DND-41 (cell line): ENCODE data around the gene XRCC4.

Experiments
- ATAC-seq: fragments of 200-7000 bp; cut with Tn5 transposase; 3 replicates; pipeline ENCODE4 v1.9.1; 2021; ENCODE audit warnings: low read depth; ENCODE audit not compliant: insufficient read depth
- DNase-seq: peaks from one replicate; pipeline ENCODE4 v3.0.0-alpha.2; 2020
- H2AFZ ChIP-seq: 2 replicates; pipeline ENCODE4 v1.6.0; 2012; ENCODE audit warnings: low read depth, low read length
- H3K27ac ChIP-seq: 2 replicates; pipeline ENCODE4 v1.5.1; 2012; ENCODE audit warnings: low read length, inconsistent platforms
- H3K27me3 ChIP-seq: fragments of 200-600 bp; sonication (generic); 2 replicates; pipeline ENCODE4 v1.6.0; 2012; ENCODE audit warnings: low read length, mild to moderate bottlenecking, inconsistent platforms; ENCODE audit not compliant: insufficient read depth, poor library complexity
- H3K36me3 ChIP-seq: 2 replicates; pipeline ENCODE4 v1.5.1; 2012; ENCODE audit warnings: low read length, inconsistent platforms; ENCODE audit not compliant: insufficient read depth
- H3K4me1 ChIP-seq: 2 replicates; pipeline ENCODE4 v1.5.1; 2012; ENCODE audit warnings: mild to moderate bottlenecking, low read length; ENCODE audit not compliant: insufficient read depth
- H3K4me2 ChIP-seq: 2 replicates; pipeline ENCODE4 v1.6.0; 2012; ENCODE audit warnings: mild to moderate bottlenecking, moderate library complexity, low read length, inconsistent platforms; ENCODE audit not compliant: insufficient read depth
- H3K4me3 ChIP-seq, 2 experiments: fragments of 200-600 bp in 1 of 2; shearing (Covaris generic) in 1 of 2; 2 replicates each; pipeline ENCODE4 v1.5.1; 2012 to 2016; ENCODE audit warnings: inconsistent platforms in 2 of 2, low read length in 2 of 2, mild to moderate bottlenecking in 2 of 2, low read depth in 1 of 2, moderate library complexity in 1 of 2
- H3K79me2 ChIP-seq: 2 replicates; pipeline ENCODE4 v1.6.0; 2012; ENCODE audit warnings: low read length, inconsistent platforms; ENCODE audit not compliant: insufficient read depth
- H3K9ac ChIP-seq: 2 replicates; pipeline ENCODE4 v1.6.0; 2012; ENCODE audit warnings: low read depth, mild to moderate bottlenecking, inconsistent platforms, low read length, moderate library complexity
- H3K9me3 ChIP-seq: 2 replicates; pipeline ENCODE4 v1.5.1; 2012; ENCODE audit warnings: low read length, moderate library complexity, mild to moderate bottlenecking, inconsistent platforms; ENCODE audit not compliant: insufficient read depth, severe bottlenecking
- H4K20me1 ChIP-seq: 2 replicates; pipeline ENCODE4 v1.6.0; 2012; ENCODE audit warnings: low read length; ENCODE audit not compliant: insufficient read depth
- EZH2 ChIP-seq: IDR thresholded peaks from 3 replicates; pipeline ENCODE4 v1.6.1; 2012; ENCODE audit warnings: borderline replicate concordance, low read depth, mild to moderate bottlenecking, moderate library complexity, low read length, inconsistent platforms; ENCODE audit not compliant: severe bottlenecking
- TF ChIP-seq, protein P1 (sequence below): IDR thresholded peaks from 2 replicates; pipeline ENCODE4 v1.5.1; 2012; ENCODE audit warnings: borderline replicate concordance, low read length, moderate library complexity, mild to moderate bottlenecking; ENCODE audit not compliant: poor library complexity, severe bottlenecking; ENCODE audit errors: extremely low read depth

The XRCC4 gene

GRCh38 chr5:83283761-83284160 lies 206.4 kb downstream of the XRCC4 start:
- ATAC-seq = no peak
- TF ChIP-seq, protein P1, sequence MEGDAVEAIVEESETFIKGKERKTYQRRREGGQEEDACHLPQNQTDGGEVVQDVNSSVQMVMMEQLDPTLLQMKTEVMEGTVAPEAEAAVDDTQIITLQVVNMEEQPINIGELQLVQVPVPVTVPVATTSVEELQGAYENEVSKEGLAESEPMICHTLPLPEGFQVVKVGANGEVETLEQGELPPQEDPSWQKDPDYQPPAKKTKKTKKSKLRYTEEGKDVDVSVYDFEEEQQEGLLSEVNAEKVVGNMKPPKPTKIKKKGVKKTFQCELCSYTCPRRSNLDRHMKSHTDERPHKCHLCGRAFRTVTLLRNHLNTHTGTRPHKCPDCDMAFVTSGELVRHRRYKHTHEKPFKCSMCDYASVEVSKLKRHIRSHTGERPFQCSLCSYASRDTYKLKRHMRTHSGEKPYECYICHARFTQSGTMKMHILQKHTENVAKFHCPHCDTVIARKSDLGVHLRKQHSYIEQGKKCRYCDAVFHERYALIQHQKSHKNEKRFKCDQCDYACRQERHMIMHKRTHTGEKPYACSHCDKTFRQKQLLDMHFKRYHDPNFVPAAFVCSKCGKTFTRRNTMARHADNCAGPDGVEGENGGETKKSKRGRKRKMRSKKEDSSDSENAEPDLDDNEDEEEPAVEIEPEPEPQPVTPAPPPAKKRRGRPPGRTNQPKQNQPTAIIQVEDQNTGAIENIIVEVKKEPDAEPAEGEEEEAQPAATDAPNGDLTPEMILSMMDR = no peak
- no peak for TF ChIP-seq EZH2
- no peaks in the 10 kb centered on the region for H3K27me3 ChIP-seq
- no peak overlapping the region for H2AFZ ChIP-seq
- H4K20me1 ChIP-seq = no peaks in the 10 kb centered on the region
- DNase-seq = no peak
- H3K9ac ChIP-seq = no peak overlapping the region
- H3K4me1 ChIP-seq = no peaks in the 10 kb centered on the region
- no peak overlapping the region for H3K4me3 ChIP-seq
- H3K36me3 ChIP-seq = no peaks in the 10 kb centered on the region
- H3K4me2 ChIP-seq = no peak overlapping the region
- H3K79me2 ChIP-seq = no peaks in the 10 kb centered on the region
- no peak overlapping the region for H3K27ac ChIP-seq
- H3K9me3 ChIP-seq = no peaks in the 10 kb centered on the region

DNA sequence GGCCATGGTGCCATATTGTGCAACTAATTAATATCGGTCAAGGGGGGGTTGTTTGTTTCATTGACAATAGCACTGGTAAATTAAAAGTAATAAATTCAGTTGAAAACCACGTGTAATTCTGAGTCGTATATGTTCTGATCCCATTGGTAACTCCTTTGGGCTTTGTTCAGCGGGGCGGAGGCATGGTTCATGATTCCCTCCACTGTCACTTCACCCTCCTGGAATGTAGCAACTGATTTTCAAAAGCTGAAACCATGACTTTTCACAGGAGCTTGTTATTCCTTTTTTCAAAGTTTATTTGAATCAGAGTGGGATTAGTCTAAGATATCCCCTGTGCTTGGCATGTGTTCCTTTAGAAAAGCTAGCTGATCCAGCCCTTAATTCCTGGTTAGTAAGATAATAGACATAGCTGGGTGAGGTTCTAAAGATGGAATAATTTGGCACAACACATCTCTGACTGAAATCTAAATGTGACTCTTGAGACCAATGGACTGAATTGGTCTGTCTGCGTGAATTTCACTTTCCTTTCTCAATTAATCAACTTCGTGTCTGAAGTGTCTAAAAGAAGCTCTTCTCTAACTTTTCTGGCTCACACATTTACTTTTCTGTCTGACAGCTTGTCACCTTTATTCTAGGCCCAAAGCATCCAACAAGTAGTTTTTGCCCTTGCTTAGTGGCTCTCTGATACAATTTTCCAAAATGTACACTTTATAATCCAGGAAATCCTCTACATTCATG lies 208.5 kb downstream of the XRCC4 start:
- Histone ChIP-seq H3K9ac (no peak overlapping the region), H4K20me1 (no peaks in the 10 kb centered on the region), H3K4me2 (no peak overlapping the region), H3K36me3 (no peaks in the 10 kb centered on the region), H3K9me3 (no peaks in the 10 kb centered on the region), H3K79me2 (no peaks in the 10 kb centered on the region), H3K27me3 (no peaks in the 10 kb centered on the region), H3K4me3 (no peak overlapping the region), H2AFZ (no peak overlapping the region), H3K4me1 (no peaks in the 10 kb centered on the region), H3K27ac (no peak overlapping the region)
- no peak for ATAC-seq
- TF ChIP-seq, protein P1 = no peak
- TF ChIP-seq EZH2 = no peak
- DNase-seq = no peak

DNA sequence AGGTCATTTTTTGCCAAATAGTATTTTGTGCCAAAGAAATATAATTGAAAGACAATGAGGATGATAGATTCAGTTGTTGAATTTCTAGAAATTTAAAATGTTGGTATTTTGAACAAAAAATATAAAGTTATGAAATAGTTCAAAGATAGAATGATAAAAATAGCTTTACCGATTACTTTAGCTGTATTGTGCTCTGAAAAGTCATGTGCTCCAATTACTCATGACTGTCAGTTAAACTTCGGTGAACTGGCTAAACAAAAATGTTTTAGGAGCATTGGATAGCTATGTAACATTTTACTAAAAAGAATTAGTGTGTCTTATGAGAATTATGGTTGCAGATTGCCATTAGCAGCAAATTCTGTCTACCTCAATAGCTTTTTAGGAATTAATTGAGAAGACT lies 216.9 kb downstream of the XRCC4 start:
- Histone ChIP-seq H3K27me3 (no peaks in the 10 kb centered on the region), H3K4me1 (no peaks in the 10 kb centered on the region), H3K9ac (no peak overlapping the region), H3K36me3 (no peaks in the 10 kb centered on the region), H3K27ac (no peak overlapping the region), H4K20me1 (no peaks in the 10 kb centered on the region), H3K4me3 (no peak overlapping the region), H2AFZ (no peak overlapping the region), H3K9me3 (no peaks in the 10 kb centered on the region), H3K79me2 (no peaks in the 10 kb centered on the region), H3K4me2 (no peak overlapping the region)
- ATAC-seq (no peak), DNase-seq (no peak)
- TF ChIP-seq, protein P1 = no peak
- TF ChIP-seq EZH2 = no peak
